A549 (cell line): Measurements from ENCODE around the gene RFX6.

Experiments
- CEBPB ChIP-seq, 2 experiments: fragments of >200 bp in 1 of 2; sonication (Bioruptor Twin) in 1 of 2; formaldehyde crosslinking in 1 of 2; IDR thresholded peaks; 2 replicates each; pipeline ENCODE4 v1.6.1; 2012 to 2016
- EP300 ChIP-seq, 2 experiments: fragments of >200 bp; sonication (Bioruptor Twin); formaldehyde crosslinking; IDR thresholded peaks; 2 replicates in 1 of 2; 3 replicates in 1 of 2; pipeline ENCODE4 v1.6.1; 2016 to 2017
- ESRRA ChIP-seq: fragments of 150-350 bp; IDR thresholded peaks from 2 replicates; pipeline ENCODE4 v1.6.1; 2014; ENCODE audit warnings: mild to moderate bottlenecking, low read length, borderline replicate concordance
- KDM5A ChIP-seq: fragments of 200-600 bp; sonication (generic); IDR thresholded peaks from 2 replicates; pipeline ENCODE4 v1.6.1; 2016; ENCODE audit warnings: antibody characterized with exemption, mild to moderate bottlenecking
- MAFK ChIP-seq: fragments of 450-650 bp; IDR thresholded peaks from 2 replicates; pipeline ENCODE4 v1.6.1; 2014; ENCODE audit not compliant: partially characterized antibody
- MYC ChIP-seq: IDR thresholded peaks from 2 replicates; pipeline ENCODE4 v1.6.1; 2012; ENCODE audit warnings: mild to moderate bottlenecking, inconsistent platforms, low read length, improper control_type of control experiment, borderline replicate concordance
- NFE2L2 ChIP-seq: fragments of 150-350 bp; conservative IDR thresholded peaks from 2 replicates; pipeline ENCODE4 v1.6.1; 2014; ENCODE audit warnings: low read length
- POLR2A ChIP-seq: IDR thresholded peaks from 2 replicates; pipeline ENCODE4 v1.6.1; 2012; ENCODE audit warnings: mild to moderate bottlenecking, low read length
- POLR2AphosphoS2 ChIP-seq: conservative IDR thresholded peaks from 2 replicates; pipeline ENCODE4 v1.6.1; 2012; ENCODE audit warnings: low read length, improper control_type of control experiment, inconsistent platforms
- RAD21 ChIP-seq, 2 experiments: fragments of >200 bp in 1 of 2; sonication (Bioruptor Twin) in 1 of 2; formaldehyde crosslinking in 1 of 2; IDR thresholded peaks in 1 of 2; conservative IDR thresholded peaks in 1 of 2; 2 replicates in 1 of 2; 3 replicates in 1 of 2; pipeline ENCODE4 v1.6.1; 2012 to 2018; ENCODE audit warnings: inconsistent platforms in 1 of 2
- ZSCAN20 ChIP-seq: fragments of 250-450 bp; sonication (Bioruptor Pico); IDR thresholded peaks from 2 replicates; pipeline ENCODE4 v1.8.0; 2022; ENCODE audit warnings: mild to moderate bottlenecking, moderate library complexity
- TF ChIP-seq, protein P1 (sequence below): fragments of >200 bp; sonication (Bioruptor Twin); formaldehyde crosslinking; IDR thresholded peaks from 3 replicates; pipeline ENCODE4 v1.5.1; 2016
- TF ChIP-seq, protein P2 (sequence below): fragments of 200-600 bp; sonication (generic); IDR thresholded peaks from 2 replicates; pipeline ENCODE4 v1.6.1; 2016; ENCODE audit warnings: antibody characterized with exemption, mild to moderate bottlenecking, moderate library complexity
- TF ChIP-seq, protein P3 (sequence below): IDR thresholded peaks from 2 replicates; pipeline ENCODE4 v1.6.1; 2012

DNA sequence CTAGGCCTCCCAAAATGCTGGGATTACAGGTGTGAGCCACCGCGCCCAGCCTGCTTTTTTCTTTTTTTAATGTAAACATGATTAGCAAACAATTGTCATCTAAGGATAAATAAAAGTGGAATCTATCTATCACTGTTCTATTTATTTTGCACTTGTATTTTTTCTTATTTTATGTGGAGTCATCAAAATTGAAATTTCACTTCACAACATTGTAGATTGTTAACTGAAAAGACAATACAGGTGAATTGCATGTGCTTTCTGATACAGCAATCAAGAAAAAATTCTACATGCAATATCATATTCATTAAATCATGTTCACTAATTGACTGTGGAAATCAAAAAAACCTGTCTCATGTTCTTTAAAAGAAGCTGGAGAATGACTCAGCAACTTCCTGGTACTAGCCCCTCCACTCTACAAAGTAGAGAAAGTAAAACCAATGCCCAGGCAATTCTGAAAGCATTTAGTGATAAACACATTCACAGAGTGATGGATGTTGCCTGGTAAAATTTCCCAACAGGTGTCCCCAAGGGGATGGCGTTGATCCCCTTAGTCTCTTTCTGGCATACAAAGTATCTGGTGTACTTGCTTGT, 10.7 kb upstream of the RFX6 start:
- no peak for TF ChIP-seq POLR2A
- TF ChIP-seq KDM5A: no peak
- TF ChIP-seq, protein P1, sequence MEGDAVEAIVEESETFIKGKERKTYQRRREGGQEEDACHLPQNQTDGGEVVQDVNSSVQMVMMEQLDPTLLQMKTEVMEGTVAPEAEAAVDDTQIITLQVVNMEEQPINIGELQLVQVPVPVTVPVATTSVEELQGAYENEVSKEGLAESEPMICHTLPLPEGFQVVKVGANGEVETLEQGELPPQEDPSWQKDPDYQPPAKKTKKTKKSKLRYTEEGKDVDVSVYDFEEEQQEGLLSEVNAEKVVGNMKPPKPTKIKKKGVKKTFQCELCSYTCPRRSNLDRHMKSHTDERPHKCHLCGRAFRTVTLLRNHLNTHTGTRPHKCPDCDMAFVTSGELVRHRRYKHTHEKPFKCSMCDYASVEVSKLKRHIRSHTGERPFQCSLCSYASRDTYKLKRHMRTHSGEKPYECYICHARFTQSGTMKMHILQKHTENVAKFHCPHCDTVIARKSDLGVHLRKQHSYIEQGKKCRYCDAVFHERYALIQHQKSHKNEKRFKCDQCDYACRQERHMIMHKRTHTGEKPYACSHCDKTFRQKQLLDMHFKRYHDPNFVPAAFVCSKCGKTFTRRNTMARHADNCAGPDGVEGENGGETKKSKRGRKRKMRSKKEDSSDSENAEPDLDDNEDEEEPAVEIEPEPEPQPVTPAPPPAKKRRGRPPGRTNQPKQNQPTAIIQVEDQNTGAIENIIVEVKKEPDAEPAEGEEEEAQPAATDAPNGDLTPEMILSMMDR: no peak
- TF ChIP-seq NFE2L2: peak; percentile 67
- peak; percentile 83 for TF ChIP-seq MAFK
- TF ChIP-seq, protein P2, sequence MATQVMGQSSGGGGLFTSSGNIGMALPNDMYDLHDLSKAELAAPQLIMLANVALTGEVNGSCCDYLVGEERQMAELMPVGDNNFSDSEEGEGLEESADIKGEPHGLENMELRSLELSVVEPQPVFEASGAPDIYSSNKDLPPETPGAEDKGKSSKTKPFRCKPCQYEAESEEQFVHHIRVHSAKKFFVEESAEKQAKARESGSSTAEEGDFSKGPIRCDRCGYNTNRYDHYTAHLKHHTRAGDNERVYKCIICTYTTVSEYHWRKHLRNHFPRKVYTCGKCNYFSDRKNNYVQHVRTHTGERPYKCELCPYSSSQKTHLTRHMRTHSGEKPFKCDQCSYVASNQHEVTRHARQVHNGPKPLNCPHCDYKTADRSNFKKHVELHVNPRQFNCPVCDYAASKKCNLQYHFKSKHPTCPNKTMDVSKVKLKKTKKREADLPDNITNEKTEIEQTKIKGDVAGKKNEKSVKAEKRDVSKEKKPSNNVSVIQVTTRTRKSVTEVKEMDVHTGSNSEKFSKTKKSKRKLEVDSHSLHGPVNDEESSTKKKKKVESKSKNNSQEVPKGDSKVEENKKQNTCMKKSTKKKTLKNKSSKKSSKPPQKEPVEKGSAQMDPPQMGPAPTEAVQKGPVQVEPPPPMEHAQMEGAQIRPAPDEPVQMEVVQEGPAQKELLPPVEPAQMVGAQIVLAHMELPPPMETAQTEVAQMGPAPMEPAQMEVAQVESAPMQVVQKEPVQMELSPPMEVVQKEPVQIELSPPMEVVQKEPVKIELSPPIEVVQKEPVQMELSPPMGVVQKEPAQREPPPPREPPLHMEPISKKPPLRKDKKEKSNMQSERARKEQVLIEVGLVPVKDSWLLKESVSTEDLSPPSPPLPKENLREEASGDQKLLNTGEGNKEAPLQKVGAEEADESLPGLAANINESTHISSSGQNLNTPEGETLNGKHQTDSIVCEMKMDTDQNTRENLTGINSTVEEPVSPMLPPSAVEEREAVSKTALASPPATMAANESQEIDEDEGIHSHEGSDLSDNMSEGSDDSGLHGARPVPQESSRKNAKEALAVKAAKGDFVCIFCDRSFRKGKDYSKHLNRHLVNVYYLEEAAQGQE: no peak
- TF ChIP-seq CEBPB (IDR thresholded peaks at IDR 0.05): no peak
- TF ChIP-seq EP300 (IDR thresholded peaks at IDR 0.05): no peak
- TF ChIP-seq RAD21 (conservative IDR thresholded peaks at IDR 0.05 in 1 of 2, IDR thresholded peaks at IDR 0.05 in 1 of 2): no peak
- no peak for TF ChIP-seq ZSCAN20 (CRISPR knock-in tag)
- no peak for TF ChIP-seq MYC
- TF ChIP-seq ESRRA: no peak
- TF ChIP-seq, protein P3, sequence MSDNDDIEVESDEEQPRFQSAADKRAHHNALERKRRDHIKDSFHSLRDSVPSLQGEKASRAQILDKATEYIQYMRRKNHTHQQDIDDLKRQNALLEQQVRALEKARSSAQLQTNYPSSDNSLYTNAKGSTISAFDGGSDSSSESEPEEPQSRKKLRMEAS: no peak
- TF ChIP-seq POLR2AphosphoS2: no peak
